RPMI7951 (cell line): ENCODE results near the gene PCDHGB1. TPM values are rescaled to one million over a fixed set of nuclear protein-coding genes. Genes with fewer than 3 reads are reported as not detected.
"Not testable (repeated sequence)": the region's sequence is repeated elsewhere in the genome, so short reads cannot be mapped to it uniquely, and the experiment has no call there.

Source experiments
- DNase-seq: peaks from one replicate; pipeline ENCODE4 v3.0.0-alpha.2; 2012; ENCODE audit warnings: low read depth
- total RNA-seq: library from RNA; depleted of rRNA; stranded (reverse); fragments of >200 nt; shearing (Covaris generic); gene quantifications from 2 replicates; pipeline ENCODE4 v1.2.3, GENCODE V29; 2014; rRNA removed

The PCDHGB1 gene
- total RNA-seq: 10.6 and 10.9 TPM in 2 replicates

GRCh38 chr5:141349917-141350619, at the start of gene PCDHGB1:
Gene PCDHGB1, plus strand, starts transcription at chr5:141350099. Its CDS starts 162 bp downstream, at chr5:141350261.
- DNase-seq: peak; percentile 86

- no peak for DNase-seq
These were observed 46.1 kb upstream of the PCDHGB1 start, which contains the start of gene SLC25A2 for GRCh38 chr5:141303756-141304155. Gene SLC25A2, minus strand, starts transcription at chr5:141304049. Its CDS starts 184 bp downstream, at chr5:141303865.

- no peak for DNase-seq
These were observed 43.3 kb upstream of the PCDHGB1 start for GRCh38 chr5:141306630-141307029.

- DNase-seq: no peak
These were observed 36.2 kb upstream of the PCDHGB1 start for GRCh38 chr5:141313711-141314110.

- DNase-seq: not testable (repeated sequence)
These were observed 32.9 kb upstream of the PCDHGB1 start for GRCh38 chr5:141316963-141317362.

GRCh38 chr5:141319202-141319601, 30.7 kb upstream of the PCDHGB1 start:
- no peak for DNase-seq

- peak; percentile 5 for DNase-seq
These were observed 30.2 kb upstream of the PCDHGB1 start for GRCh38 chr5:141319699-141320098.

- DNase-seq: peak; percentile 88
These were observed 29.4 kb upstream of the PCDHGB1 start, which contains the start of gene TAF7 for GRCh38 chr5:141320225-141321169. Gene TAF7, minus strand, starts transcription at chr5:141320784. Its CDS starts 740 bp downstream, at chr5:141320044.

GRCh38 chr5:141322261-141322660, 27.6 kb upstream of the PCDHGB1 start:
- DNase-seq: no peak

- DNase-seq: peak; percentile 81
These were observed 23.6 kb upstream of the PCDHGB1 start for GRCh38 chr5:141326088-141326854.

- DNase-seq: peak; percentile 18
These were observed 21.7 kb upstream of the PCDHGB1 start for GRCh38 chr5:141328231-141328630.

GRCh38 chr5:141330299-141331080, 19.4 kb upstream of the PCDHGB1 start, which contains the start of gene PCDHGA1:
Gene PCDHGA1, plus strand, starts transcription at chr5:141330514.
- peak; percentile 72 for DNase-seq

GRCh38 chr5:141332571-141332970, 17.3 kb upstream of the PCDHGB1 start:
- DNase-seq: not testable (repeated sequence)

GRCh38 chr5:141338538-141339306, 11.2 kb upstream of the PCDHGB1 start, which contains the start of gene PCDHGA2:
Gene PCDHGA2, plus strand, starts transcription at chr5:141338760.
- peak; percentile 72 for DNase-seq

GRCh38 chr5:141340781-141341354, 9.0 kb upstream of the PCDHGB1 start:
- DNase-seq: not testable (repeated sequence)

GRCh38 chr5:141342773-141343172, 7.1 kb upstream of the PCDHGB1 start:
- no peak for DNase-seq

- no peak for DNase-seq
These were observed 6.5 kb upstream of the PCDHGB1 start, which contains the start of gene PCDHGA3 for GRCh38 chr5:141343242-141343952. Gene PCDHGA3, plus strand, starts transcription at chr5:141343829. Its CDS starts 205 bp downstream, at chr5:141344034.

GRCh38 chr5:141343953-141344463, 5.9 kb upstream of the PCDHGB1 start:
- DNase-seq: no peak
